Measurements from ENCODE around the gene KIF6.
A peak's percentile ranks its signal among the peaks of the same experiment; 100 is the strongest.

The KIF6 gene

DNA sequence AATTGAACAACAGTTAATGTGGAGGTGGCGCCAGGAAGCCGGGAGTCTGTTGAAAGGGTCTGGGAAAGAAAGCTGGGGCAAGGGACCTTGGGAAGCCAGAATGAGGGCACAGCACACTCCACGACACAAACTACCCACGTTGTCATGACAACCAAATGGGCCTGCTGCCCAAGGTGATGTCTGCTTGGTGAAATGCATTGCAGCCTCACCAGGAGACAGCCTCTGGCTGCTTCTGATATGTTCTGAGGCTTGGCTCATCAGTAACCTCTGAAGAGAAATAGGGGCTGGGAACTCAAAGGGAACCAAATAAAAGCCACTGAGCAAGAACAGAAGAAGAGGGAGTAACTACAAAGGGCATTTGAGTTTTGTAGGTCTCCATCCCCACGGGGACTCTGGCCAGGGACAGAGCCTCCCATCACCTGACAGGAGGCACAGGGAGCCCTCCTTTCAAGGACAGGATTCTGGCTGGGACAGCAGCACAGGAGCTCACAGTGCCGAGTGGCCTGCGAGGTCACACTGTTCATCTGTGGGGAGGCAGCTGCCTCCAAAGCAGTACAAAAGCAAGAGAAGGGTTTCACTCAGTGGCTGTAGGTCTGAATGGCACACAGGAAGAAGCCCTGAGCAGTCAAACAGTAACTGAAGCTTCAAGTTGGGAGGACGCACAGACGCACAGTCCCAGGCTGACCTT is 358.1 kb downstream of the KIF6 start:
- no peak for DNase-seq

DNA sequence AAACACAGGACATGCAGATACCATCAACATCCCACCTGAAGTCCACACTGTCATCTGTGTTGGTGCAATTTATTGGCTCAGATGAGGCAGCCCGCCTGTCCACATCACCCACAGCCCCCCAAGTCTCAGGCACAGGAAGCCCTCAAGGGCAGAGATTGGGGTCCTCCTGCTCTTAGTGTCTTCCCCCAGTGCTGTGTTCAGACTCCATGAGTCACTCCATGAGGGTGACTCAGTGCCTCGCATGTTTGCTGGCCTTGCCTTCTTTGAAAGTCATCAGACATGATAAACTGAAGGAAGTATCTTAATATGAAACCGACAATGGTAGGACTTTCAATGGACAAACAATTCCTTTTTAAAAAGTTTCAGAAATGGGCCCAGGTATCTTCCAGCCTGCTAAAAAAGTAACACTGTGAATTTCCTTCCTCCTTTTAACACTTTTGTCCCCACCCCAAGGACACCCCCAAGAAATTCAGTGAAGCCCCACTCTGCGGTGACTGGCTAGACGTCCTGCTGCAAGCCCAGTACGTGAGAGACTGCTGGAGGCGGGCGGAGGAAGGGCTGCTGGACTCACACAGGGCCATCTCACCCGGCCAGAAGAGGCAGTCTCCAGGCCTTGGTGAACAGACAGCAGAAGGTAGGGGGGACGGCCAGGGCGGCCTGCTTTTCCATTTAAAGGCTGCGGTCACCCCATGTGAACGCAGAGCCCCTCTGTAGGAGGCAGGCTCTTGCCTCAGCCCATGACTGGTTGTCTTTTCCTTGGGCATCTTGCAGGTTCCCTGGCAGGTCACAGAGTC is 359.7 kb downstream of the KIF6 start:
- DNase-seq, result no peak

DNA sequence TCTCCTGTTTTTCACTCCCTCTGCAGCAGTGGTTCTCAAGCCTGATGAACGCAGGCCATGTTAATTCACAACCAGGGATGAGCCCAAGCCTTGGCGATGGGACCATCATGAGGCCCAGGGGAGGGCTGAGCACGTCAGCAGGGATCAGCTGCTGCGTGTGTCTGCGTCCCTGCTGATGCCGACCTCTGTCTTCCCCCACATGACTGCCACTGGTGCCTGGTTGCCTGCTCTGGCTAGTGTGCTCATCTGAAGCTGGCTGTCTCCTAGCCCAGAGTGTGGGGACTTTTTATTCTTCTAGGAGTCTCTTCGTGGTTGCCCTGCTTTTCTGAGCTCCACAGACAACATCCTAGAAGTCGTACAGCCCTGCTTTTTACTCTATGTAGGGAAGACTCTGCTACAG is 361.9 kb downstream of the KIF6 start:
- no peak for DNase-seq

DNA sequence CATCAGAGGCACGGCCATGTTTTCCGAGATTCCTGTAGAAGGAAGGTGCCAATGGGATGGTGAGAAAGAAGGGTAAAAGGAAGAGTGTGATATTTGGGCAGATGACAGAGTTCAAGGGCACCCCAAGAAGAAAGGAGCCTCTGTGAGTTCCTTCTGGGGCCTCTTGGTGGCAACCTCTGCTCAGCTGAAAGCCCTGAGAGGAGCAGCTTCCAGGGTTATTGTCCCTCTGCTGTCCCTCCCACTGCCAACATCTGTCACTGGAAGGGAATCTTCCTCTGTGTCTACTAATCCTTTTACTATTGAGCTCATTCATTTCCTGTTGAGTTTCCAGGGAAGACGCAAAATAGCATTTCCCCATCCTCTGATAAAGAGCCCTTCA is 362.7 kb downstream of the KIF6 start:
- no peak for DNase-seq

DNA sequence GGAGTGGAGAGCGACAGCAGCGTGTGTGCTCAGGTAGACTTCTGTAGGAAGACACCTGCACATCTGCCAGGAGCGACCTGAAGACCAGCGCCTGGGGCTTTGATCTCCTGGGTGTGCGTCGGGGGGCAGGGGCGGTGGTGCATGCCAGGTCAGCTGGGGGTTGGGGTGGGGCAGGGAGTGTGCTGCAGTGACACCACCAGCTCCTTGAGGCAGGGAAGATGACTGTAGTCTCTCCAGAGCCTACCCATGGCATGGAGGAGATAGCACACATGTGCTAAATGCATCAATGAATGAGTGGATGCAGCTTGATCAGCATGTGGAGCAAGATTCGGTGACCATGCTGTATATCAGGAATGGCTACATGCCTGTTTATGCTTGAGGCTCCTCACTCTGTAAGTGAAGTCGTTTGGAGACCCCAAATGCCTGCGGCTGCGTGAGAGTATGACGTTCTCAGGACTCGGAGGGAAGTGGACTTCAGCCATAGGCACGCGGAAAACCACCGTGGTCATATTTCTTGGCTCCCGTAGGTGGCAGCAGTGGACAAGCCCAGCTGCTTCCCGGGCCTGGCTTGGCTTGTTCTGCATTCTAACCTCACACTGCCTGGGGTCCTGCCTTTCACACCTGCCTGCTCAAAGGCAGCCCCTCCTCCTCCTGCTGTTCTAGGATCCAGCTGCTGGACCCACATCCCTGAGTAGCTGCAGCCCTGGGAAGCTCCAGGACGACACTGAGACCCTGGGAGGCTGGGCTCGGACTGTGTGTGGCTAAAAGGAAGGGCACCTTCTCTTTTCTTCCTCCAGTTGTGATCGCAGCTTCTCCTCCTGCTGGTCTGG is 363.3 kb downstream of the KIF6 start:
- DNase-seq, result peak; percentile 38

DNA sequence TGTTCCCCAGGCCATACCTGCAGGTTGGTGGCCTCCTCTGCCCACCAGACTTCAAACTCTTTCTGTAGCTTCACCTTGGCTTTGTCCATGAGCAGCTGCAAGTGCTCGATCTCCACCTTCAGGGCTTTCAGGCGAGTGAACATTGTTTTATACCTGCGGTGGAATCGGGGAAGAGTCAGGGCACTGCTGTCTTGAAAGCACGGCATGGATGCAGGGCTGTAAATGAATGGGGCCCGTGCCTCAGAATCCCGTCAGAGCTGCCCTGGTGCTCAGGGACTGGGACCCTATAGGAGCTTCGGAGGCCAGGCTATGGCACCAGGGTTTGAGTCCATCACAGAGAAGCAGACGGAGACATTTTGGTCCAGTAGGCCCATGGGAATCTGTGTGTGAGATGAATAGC is 364.8 kb downstream of the KIF6 start:
- DNase-seq, result no peak

DNA sequence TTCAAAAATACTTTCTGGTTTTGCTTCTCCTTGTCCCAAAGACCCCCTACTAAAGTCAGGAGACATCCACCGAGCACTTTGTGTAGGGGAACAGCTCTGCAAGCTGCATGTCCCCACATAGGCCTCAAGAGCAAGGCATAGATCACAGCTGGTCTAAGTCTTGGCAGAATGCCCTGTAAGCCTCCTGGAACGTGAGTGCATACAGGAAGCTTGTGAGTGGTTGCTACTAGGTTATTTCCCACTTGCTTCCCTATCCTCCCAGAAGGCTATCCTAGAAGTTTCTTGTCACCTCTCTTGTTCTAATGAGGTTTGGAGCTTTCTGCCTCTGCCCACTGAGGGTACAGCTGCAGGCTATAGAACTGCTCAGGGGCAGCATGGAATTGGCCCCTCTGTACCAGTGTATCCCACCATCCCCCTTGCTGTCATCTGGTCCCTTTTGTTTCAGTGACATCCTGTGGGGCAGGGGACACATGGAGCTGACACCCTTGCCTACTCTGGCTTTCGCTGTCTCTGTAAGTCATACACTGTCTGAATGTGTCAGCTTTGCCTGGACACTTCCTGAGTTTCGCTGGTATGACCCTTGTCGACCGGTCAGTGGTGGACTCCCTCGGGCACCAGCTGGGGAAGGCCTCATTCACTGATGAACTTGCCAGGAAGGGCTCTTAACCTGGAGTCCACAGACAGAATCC is 367.1 kb downstream of the KIF6 start:
- DNase-seq, result no peak

DNA sequence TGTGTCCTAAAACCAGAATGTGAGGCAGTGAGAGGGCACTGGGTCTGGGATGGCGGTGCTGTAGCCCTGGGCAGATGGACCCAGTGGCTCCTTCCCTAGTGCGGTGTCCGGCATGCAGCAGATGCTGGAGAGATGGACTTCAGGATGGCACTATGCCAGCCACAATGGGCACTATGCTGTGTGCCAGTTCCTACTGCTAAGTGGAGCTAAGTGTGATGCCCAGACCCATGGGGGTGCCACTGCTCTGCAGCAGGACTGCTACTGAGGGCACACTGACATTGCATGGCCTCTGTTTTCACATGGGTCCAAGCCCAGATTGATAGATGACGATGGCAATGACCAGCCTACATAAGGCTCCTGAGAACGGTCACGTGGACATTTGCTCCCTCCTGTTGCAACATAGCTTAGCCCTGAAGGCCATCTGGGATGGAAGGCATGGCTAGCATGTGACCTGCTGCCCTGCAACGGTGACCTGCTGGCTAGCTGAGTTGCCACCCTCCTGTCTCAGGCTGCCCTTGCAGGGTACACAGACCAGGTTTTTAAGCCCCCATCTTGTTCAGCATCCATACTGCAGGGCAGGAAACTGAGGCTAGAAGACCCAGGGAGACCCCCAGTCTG is 371.4 kb downstream of the KIF6 start:
- DNase-seq, result no peak

DNA sequence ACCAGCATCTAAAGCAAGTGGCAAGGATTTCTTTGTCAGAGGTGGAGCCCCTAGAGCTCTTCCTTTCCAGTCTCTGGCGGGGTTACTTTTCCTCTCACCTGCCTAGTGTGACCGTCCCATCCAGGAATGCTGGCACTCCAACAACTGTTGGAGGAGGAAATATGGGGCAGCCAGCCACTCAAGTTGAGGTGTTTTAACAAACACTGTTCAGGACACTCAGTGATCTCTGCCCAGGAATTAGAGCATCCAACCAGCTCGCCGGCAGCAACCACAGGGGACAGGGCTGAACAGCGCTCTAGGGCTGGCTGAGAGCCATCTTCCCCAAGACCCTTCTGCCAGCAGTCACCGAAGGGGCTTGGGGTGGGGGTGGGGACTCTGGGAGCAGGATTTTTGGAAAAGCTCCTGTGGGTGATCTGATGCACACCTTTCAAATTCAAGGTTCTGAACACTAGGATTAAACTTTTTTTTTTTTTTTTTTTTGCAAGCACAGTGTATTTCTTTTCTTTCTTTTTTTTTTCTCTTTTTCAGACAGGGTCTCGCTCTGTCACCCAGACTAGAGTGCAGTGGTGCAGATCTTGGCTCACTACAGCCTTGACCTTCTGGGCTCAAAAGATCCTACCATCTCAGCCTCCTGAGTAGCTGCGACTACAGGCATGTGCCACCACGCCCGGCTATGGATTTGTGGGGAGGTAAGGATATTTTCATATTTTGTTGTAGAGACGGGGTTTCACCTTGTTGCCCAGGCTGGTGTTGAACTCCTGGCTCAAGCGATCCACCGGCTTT is 374.3 kb downstream of the KIF6 start:
- no peak for DNase-seq

DNA sequence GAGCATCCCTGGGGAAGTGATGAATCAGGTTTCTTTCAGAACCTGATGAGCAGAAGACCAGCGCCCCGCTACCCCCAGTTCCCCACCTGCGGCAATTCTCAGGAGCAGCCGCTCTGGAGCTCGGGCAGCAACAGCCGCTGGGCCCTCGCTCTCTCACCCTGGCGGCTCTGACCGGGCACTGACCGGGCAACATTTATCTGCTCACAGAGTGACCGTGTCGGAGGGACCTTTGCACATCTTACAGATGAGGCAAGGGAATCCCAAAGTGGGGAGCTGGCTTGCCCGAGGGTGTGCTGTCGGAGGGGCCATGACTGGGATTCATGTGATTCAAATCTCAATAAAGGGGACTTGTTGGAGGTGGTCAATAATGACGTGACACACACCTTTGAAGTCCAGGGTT is 376.5 kb downstream of the KIF6 start:
- no peak for DNase-seq

DNA sequence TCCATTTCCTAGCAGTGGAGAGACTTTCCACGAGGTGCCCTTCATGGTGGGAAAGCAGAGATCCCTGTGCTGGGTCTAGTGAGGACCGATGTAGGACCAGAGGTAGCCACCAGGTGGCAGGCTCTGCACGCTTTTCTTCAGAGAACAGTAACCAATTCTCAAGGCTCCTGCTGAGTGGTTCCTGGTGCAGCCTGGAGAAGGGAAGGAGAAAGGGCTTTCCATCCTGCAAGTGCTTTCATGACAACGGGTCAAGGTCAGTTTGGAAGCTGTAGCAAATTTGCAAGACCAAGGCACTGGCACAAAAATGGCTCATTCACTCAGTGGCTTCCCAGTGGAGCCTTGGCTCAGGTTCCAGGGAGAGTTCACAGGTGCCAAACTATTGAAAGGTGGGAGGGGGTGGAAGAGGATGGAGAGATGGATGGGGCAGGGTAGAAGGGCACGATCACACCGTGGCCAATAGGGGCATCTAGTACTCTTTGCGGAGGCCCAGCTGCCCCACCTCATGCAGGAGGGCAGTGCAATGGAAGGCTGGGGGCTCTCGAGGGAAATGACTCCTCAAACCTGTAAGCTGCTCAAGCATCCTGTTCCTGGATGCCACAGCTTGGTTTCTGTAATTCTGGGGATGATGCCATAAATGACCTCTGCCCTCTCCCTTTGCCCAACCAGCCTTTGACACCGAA is 377.2 kb downstream of the KIF6 start:
- DNase-seq, result peak; percentile 64

DNA sequence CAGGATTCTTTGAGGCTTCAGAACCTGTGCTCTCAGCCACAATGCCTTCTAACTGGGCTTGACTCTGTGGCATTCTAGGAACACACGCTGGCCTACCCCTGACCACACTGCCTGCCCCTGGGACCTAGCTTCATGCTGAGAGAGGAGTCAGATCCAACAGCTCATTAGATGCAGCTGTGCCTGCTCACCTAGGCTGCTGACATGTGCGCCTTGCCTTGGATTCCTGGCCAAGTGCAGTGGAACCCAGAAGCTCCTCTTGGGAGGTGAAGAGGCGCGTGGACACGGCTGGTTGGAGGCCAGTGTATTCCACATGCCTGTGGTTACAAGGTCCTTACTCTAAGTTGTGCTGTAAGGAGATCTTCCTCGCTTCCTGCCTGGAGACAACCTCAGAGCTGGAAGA is 378.0 kb downstream of the KIF6 start:
- no peak for DNase-seq

DNA sequence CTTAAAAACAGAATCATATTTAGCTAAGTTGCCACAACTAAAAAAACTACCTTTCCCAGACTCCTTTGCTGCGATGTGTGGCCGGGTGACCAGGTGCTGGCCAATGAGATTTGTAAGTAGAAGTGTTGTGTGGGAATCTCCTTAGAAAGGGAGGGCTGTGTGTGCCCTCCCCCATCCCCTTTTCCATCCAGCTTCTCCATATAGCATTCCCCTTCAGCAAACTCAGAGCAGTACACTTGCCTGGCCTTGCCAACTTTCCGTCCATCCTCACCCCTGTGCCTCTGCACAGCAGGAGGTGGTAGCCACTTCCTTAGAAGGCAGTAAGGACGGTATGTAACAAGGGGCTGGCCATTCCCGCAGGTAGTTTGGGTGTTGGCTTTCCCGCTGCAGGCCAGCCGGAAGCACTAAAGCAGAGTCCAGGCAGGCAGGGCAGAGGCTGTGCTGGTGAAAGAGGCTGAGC is 380.4 kb downstream of the KIF6 start:
- DNase-seq, result no peak

DNA sequence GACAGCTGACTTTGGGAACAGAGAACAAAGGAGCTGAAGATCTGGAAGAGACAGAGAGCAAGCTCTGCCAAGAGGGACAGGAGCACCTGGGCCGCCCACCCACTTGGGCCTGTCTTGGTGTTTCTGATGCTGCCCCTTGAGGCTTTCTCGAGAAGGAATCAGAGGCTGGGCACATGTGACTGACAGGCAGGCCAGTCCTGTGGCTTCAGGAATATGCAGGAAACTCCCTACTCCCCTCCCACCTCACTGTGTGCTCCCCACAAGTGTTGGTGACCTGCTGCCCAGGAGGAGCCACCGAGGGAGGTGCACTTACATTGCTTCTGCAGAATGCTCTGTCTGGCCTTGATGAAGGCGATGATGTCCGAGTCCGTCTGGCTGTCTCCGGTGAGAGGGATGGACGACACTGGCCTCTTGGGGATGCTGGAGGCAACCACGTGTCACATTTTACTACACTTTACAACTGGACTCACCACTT is 381.8 kb downstream of the KIF6 start:
- no peak for DNase-seq

DNA sequence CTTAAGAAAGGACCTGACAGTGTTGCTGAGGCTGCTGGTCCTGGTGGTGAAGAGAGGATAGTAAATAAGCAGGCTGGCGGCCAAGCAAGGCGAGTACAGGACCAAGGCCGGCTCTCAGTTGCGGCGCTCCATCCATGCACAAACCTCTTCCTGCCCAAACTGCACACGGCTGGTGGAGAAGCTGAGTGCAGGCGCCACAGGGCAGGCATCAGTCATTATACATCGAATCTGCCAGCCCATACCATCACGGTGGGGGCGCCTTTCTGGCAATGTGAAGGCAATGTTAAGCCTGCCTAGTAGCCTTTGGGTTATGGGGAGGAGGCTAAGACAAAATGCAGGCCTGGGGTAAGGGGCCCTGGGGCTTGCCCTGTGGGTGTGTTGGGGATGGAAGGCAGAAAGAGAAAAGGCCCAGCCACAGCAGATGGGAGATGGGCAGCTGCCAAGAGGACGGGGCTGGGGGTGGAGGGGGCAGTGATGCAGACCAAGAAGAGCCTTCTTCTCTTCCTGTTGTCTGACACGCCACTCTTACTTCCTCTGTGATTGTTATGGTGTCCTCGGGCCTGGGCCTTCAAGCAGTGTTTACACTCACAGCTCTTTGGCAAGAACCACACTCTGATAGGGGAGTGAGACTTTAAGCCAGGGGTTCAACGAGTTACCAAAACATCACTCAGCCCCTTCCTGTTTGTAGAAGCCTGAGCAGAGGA is 382.4 kb downstream of the KIF6 start:
- no peak for DNase-seq

DNA sequence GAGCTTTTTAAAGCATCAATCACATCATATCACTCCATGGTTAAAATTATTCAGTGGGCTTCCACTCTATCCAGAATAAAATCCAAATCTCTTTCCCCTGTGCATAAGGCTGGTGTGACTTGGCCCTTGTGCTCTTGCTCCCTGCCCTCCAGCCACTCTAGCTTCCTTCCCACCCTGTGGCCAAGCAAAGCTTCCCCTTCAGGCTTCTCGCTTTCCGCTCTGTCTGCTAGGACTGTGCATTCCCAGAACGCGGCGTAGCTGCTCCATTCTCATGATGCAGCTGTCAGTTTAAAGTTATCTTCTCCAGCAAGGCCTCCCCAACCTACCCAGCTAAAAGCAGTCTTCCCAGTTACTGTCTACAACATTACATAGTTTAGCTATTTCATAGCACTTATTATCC is 383.3 kb downstream of the KIF6 start:
- no peak for DNase-seq

DNA sequence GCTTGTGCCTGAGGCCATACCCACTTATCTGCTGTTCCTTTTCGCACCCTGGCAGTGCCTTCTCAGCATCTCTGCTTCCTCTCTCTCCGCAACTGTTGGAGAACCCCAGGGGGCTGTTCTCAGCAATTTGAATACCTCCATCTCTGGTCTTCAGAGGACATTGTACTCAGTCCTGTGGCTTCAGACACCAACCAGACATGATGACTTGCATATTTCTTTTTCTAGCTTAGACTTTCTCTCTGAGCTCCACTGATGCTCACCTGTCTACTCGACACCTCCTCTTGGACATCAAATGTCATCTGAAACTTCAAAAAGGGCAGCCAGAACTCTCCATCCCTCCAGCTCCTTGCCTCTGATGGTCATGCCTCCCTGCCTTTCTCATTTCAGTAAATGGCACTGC is 383.9 kb downstream of the KIF6 start:
- no peak for DNase-seq

DNA sequence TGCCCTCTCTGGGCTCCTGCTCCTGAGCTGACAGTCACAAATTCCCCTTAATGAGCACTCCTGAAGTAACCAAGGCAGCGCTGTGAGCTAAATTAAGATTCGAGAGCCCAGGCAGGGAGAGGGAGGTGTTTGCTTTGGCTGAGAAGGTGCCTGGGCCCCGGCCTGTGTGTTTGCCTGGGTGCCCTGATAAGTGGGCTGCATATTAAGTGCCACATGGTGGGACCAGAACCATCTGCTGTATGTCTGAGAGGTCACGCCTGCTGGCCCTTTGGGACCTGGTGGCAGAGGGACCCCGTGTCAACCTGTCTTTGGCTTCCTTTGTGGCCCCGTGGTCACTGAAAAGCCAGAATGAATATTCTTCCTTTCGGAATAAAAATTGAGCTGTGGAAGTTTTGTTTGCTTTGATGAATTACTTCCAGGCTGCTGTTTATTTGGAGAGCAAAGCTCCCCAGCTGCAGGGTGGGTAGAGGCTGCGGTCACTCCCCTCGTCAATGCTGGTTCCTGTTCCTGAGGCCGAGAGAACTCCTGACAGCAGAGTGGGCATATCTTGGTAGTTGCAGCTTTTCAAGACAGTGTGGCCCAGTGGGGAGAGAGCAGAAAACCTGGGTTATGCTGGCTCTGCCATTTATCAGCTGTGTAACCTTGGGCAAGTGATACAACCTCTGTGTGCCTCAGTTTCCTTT is 385.2 kb downstream of the KIF6 start:
- DNase-seq, result no peak

DNA sequence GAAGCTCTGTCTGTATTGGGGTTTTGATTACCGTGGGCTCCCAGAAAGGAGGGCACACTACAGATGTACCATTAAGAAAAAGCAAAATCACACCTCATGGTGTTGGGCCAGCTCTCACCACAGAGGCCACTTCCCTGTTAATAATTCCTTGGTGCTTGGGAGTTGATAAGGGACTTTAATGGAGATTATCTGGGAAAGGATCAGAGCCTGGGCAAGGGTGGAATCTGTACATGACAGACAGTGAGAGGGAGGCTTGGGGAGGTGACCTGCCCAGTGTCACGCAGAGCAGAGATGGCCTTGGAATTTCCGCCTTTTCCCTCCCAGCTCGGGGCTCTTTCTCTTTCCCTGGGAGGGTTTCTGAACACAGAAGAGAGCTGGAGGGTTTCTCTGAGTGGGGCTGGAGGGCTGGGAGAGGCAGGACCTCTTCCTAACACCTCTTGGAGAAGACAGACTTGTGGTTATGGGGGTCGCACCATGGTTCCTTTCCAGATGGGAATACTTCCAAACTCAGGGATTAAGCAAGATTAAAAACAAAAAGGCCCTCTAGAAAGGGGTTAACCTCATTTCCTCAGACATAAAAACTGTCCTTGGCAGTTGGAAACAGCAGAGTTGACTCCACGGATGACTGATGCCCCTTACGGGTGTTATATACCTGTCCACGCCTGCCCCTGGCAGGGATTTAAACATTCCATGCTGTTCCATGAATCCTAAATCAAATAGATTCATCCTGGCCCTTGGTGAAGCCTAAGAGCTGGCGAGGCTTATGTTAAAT is 385.9 kb downstream of the KIF6 start:
- no peak for DNase-seq
